Measurements from ENCODE around the gene SPATA16.

Gene SPATA16

DNA sequence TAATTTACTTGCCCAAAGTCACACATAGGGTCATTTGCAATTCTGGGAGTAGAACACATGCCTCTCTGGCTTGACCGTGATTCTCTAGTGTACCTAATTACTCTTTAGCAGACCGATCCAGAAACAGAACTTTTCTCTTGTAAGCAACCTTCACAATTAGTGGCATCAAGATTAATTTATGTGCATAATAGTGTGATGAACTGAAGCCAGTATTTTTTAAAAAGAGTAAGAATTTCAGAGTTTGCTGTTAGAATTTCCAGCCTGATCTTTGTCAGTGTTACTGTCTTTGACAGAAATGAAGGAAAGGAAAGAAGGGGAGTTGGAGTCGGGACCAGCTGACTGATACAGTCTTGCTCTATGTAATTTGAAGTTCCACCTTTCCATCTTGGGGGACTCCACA, 137.1 kb downstream of the SPATA16 start:
- POLR2A ChIA-PET = no interaction called here
- CTCF ChIA-PET = no interaction called here
- no peak overlapping the region for H3K4me3 ChIP-seq (ENCODE audit: low read depth, low read length)
- TF ChIP-seq, protein P1, sequence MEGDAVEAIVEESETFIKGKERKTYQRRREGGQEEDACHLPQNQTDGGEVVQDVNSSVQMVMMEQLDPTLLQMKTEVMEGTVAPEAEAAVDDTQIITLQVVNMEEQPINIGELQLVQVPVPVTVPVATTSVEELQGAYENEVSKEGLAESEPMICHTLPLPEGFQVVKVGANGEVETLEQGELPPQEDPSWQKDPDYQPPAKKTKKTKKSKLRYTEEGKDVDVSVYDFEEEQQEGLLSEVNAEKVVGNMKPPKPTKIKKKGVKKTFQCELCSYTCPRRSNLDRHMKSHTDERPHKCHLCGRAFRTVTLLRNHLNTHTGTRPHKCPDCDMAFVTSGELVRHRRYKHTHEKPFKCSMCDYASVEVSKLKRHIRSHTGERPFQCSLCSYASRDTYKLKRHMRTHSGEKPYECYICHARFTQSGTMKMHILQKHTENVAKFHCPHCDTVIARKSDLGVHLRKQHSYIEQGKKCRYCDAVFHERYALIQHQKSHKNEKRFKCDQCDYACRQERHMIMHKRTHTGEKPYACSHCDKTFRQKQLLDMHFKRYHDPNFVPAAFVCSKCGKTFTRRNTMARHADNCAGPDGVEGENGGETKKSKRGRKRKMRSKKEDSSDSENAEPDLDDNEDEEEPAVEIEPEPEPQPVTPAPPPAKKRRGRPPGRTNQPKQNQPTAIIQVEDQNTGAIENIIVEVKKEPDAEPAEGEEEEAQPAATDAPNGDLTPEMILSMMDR (IDR thresholded peaks at IDR 0.05; ENCODE audit: insufficient read depth, low read length, missing control alignments) = no peak
- no peak for DNase-seq (ENCODE audit: low read depth, low spot score)

DNA sequence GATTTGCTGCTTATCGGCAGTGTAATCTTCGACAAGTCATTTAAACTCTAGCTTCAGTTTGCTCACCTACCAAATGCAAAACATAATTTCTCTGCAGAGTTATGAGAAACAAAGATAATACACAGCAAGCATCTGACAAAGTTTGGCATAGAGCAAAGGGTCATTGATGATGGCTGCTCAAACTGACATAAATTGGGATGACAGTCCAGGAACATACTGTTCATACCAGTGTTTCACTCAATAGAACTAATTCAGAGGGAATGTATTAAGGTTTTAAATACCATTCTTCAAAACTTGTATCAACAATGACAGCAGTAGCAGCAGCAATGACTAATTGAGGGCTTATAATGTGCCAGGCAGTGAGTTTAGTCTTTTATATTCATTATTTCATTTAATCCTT, 137.6 kb downstream of the SPATA16 start:
- ChIA-PET CTCF (no interaction called here), POLR2A (no interaction called here)
- H3K4me3 ChIP-seq (ENCODE audit: low read depth, low read length) = no peak overlapping the region
- DNase-seq (ENCODE audit: low read depth, low spot score) = no peak
- TF ChIP-seq, protein P1 (IDR thresholded peaks at IDR 0.05; ENCODE audit: insufficient read depth, low read length, missing control alignments) = no peak

DNA sequence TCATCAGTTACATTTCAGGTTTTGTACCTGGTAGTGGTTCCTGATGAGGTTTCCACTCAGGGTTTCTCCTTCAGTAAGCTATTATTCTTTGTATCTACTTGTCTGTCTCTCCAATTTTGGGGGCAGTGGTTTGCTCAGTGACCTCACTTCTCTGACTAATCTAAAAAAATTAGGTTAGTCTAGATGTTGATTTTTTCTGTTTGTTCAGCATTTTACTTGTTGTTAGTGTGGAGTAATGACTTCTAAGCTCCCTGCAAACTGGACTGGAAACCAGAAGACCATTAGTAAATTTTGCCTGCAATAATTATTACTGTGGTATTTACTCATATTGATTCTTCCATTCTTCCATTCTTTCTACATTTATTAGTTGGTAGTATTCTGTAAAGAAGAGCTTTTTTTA, 139.4 kb downstream of the SPATA16 start:
- TF ChIP-seq, protein P1 (IDR thresholded peaks at IDR 0.05; ENCODE audit: insufficient read depth, low read length, missing control alignments) = no peak
- ChIA-PET CTCF (no interaction called here), POLR2A (no interaction called here)
- H3K4me3 ChIP-seq (ENCODE audit: low read depth, low read length) = no peak overlapping the region
- DNase-seq (ENCODE audit: low read depth, low spot score) = no peak

DNA sequence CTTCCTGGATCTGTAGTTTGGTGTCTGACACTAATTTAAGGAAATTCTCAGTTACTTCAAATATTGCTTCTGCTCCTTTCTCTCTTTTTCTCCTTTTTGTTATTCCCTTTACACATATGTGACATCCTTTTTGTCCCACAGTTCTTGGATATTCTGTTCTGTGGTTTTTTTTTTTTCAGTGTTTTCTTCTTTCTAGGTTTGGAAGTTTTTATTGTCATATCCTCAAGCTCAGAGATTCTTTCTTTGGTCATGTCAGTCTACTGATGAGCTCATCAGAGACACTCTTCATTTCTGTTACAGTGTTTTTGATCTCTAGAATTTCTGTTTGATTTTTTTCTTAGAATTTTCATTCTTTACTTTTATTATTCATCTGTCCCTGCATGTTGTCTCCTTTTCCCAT, 140.5 kb downstream of the SPATA16 start:
- no peak for DNase-seq (ENCODE audit: low read depth, low spot score)
- H3K4me3 ChIP-seq (ENCODE audit: low read depth, low read length) = no peak overlapping the region
- TF ChIP-seq, protein P1 (IDR thresholded peaks at IDR 0.05; ENCODE audit: insufficient read depth, low read length, missing control alignments) = no peak
- ChIA-PET POLR2A (no interaction called here), CTCF (no interaction called here)

DNA sequence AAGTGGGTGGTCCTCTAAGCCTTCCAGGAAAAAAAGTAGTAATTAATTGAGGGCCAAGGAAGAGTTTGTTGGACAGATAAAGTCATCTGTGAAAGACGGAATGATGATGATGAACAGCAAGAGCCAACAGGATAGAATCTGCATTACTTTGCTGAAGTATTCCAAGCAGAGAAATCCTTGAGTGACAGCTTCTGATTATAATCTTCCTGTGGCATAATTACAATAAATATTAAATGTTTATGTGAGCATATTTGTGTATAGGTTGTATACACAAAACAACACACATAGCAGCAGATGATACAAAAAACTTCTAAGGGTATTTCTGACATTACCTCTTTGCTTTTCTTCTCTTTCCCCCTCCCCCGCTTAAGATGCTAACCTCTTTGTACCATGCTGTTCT, 147.6 kb downstream of the SPATA16 start:
- POLR2A ChIA-PET = no interaction called here

DNA sequence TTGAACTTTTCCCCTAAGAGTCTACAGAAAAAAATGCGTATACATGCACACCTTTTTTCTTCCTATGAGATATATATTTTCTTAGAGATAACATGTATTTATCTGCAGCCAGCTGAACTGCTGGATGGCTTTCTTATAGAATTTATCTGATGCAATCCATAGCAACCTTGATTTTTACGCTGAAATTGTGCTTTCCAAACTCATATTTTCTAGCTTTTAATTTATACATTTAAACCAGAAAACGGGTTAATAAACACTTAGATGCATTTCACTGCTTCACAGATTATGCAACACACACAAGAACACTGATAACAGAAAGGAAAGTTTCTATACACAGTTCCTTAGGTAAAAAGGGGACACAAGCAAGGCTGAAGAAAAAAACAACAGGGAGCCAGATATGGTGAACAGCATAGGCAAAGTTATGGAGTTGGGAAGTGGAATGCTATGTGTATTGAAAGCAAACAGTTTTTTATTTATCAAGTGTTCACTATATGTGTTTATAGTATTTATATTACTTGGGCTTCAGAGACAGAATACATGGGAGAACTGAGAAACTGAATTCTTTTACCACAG, 149.5 kb downstream of the SPATA16 start:
- POLR2A ChIA-PET = no interaction called here
- CTCF ChIA-PET = no interaction called here

More for the DNA sequence above, 147.6 kb downstream of the SPATA16 start:
- no peak overlapping the region for H3K4me3 ChIP-seq (ENCODE audit: low read depth, low read length)
- TF ChIP-seq, protein P1 (IDR thresholded peaks at IDR 0.05; ENCODE audit: insufficient read depth, low read length, missing control alignments) = no peak
- CTCF ChIA-PET = interaction anchor here (0.6 kb wide), 1 partner anchor 27 kb away, joined by 4 read pairs; no protein-coding TSS in a partner anchor
- DNase-seq (ENCODE audit: low read depth, low spot score) = no peak

More for the DNA sequence above, 149.5 kb downstream of the SPATA16 start:
- no peak overlapping the region for H3K4me3 ChIP-seq (ENCODE audit: low read depth, low read length)
- DNase-seq (ENCODE audit: low read depth, low spot score) = no peak
- TF ChIP-seq, protein P1 (IDR thresholded peaks at IDR 0.05; ENCODE audit: insufficient read depth, low read length, missing control alignments) = no peak
